Measurements from ENCODE around the gene PSMA6.
A peak's percentile ranks its signal among the peaks of the same experiment; 100 is the strongest.
"Not testable (repeated sequence)": the region's sequence is repeated elsewhere in the genome, so short reads cannot be mapped to it uniquely, and the experiment has no call there.

The PSMA6 gene

DNA sequence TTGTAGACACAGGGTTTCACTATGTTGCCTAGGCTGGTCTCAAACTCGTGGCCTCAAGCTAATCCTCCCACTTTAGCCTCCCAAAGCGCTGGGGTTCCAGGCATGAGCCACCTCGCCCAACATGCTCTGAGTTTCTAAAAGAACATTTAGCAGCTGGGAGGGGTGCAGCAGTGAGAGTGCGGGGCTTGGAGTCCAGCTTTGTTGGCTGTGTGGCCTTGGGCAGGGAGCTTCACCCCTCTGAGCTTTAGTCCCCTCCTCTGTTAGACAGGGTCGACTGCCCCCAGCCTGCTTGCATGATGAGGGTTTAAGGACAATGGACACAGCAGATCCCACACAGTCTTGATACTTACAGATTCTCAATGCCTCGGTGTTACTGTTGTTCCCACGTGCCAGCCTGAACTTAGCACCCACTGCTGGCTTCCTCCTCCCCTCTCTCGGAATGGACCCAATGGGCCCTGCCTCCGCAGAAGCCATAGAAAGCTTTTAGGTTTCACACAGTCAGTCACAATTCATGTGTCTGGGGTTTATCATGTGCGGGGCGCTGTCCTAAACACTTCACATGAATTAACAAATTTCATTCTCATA lies 54.6 kb downstream of the PSMA6 start:
- no peak overlapping the region for H3K27ac ChIP-seq
- TF ChIP-seq CTCF (conservative IDR thresholded peaks at IDR 0.05) (no peak), ZFX (IDR thresholded peaks at IDR 0.05) (no peak)

GRCh38 chr14:35347323-35348043 lies 55.3 kb downstream of the PSMA6 start:
- no peak for TF ChIP-seq CTCF (conservative IDR thresholded peaks at IDR 0.05)
- TF ChIP-seq ZFX (IDR thresholded peaks at IDR 0.05): no peak
- H3K27ac ChIP-seq: no peak overlapping the region

- not testable (repeated sequence) for H3K27ac ChIP-seq
Observed at GRCh38 chr14:35348044-35348380, 55.8 kb downstream of the PSMA6 start.

GRCh38 chr14:35349496-35350365 lies 57.5 kb downstream of the PSMA6 start:
- no peak overlapping the region for H3K27ac ChIP-seq
- TF ChIP-seq ZFX (IDR thresholded peaks at IDR 0.05): no peak
- no peak for TF ChIP-seq CTCF (conservative IDR thresholded peaks at IDR 0.05)

- H3K27ac ChIP-seq: peak overlapping the region; percentile 96
- TF ChIP-seq CTCF (conservative IDR thresholded peaks at IDR 0.05) (no peak), ZFX (IDR thresholded peaks at IDR 0.05) (no peak)
Observed at GRCh38 chr14:35351497-35351896, 59.3 kb downstream of the PSMA6 start.

DNA sequence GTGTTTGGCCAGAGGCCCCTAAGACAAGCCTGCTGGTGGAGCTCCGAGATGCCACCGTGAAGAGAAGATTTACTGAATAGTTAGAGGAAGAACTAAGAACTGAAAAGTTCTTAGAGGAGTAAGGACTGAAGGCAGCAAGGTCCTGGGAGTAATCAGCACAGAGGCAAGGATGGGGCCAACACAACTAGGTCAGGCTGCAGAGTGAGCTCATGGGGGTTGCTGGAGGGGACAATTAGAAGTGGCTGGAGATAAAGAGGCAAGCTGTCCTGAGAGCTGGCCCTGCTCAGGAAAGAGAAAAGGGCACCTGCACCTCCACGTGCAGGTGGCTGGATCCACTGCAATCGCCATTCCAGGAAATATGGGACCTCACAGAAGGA lies 59.7 kb downstream of the PSMA6 start:
- H3K27ac ChIP-seq: peak overlapping the region; percentile 96
- TF ChIP-seq CTCF (conservative IDR thresholded peaks at IDR 0.05): no peak
- TF ChIP-seq ZFX (IDR thresholded peaks at IDR 0.05): no peak

- H3K27ac ChIP-seq: peak overlapping the region; percentile 96
- TF ChIP-seq CTCF (conservative IDR thresholded peaks at IDR 0.05) (no peak), ZFX (IDR thresholded peaks at IDR 0.05) (no peak)
Observed at GRCh38 chr14:35352274-35353233, 60.4 kb downstream of the PSMA6 start.
